Right lobe of liver (tissue), 6 donors: Measurements from ENCODE around the gene CREB5. TPM values are rescaled to one million over a fixed set of nuclear protein-coding genes. Genes with fewer than 3 reads are reported as not detected.

Experiments used
- ATAC-seq, 4 donors: fragments of 200-7000 bp; cut with Tn5 transposase; one replicate each; pipeline ENCODE4 v1.9.1; 2020; ENCODE audit warnings: mild to moderate bottlenecking in 4 of 4, moderate library complexity in 4 of 4
- DNase-seq, 3 donors: peaks; one replicate each; pipeline ENCODE4 v3.0.0-alpha.2; 2020
- H3K27ac ChIP-seq, 3 donors: fragments of 200-600 bp; one replicate each; pipeline ENCODE4 v1.8.0; 2022
- H3K27me3 ChIP-seq, 2 donors: fragments of 200-600 bp; one replicate each; pipeline ENCODE4 v1.8.0; 2022
- H3K36me3 ChIP-seq, 4 donors: fragments of 200-600 bp; sonication (generic) in 1 of 4; one replicate each; pipeline versions ENCODE4 v1.5.1 to v1.8.0; 2017 to 2022; ENCODE audit warnings: control low read depth in 1 of 4
- H3K4me1 ChIP-seq, 4 donors: fragments of 200-600 bp; sonication (generic) in 1 of 4; one replicate each; pipeline versions ENCODE4 v1.5.1 to v1.8.0; 2017 to 2022; ENCODE audit warnings: control low read depth in 1 of 4
- H3K4me3 ChIP-seq, 3 donors: fragments of 200-600 bp; one replicate each; pipeline ENCODE4 v1.8.0; 2022
- H3K9me3 ChIP-seq, 4 donors: fragments of 200-600 bp; sonication (generic) in 1 of 4; one replicate each; pipeline versions ENCODE4 v1.5.1 to v1.8.0; 2017 to 2022; ENCODE audit warnings: control low read depth in 1 of 4
- CTCF ChIP-seq, 4 donors: fragments of 200-600 bp in 3 of 4; fragments of 450-650 bp in 1 of 4; IDR thresholded peaks; one replicate each; pipeline versions ENCODE4 v1.5.1 to v1.8.0; 2016 to 2022; ENCODE audit warnings: antibody characterized with exemption in 4 of 4, mild to moderate bottlenecking in 2 of 4
- POLR2A ChIP-seq: fragments of 450-650 bp; IDR thresholded peaks from one replicate; pipeline ENCODE4 v1.6.1; 2017; ENCODE audit warnings: antibody characterized with exemption, mild to moderate bottlenecking
- WGBS: methylation state at CpG from one replicate; pipeline ENCODE4 v1.1.6; 2018; ENCODE audit warnings: low coverage, low lambda C conversion rate; ENCODE audit not compliant: insufficient coverage; ENCODE audit errors: missing lambda C conversion rate; 5-methylcytosine and 5-hydroxymethylcytosine counted together
- intact Hi-C, 2 donors: fragments of 100-400 bp; cut with DNase I; formaldehyde crosslinking; loops; one replicate each; pipeline versions ENCODE4 v1.11.2 to v1.14.1; 2022
- total RNA-seq, 6 experiments: library from RNA; depleted of rRNA in 2 of 6; stranded (reverse); fragments of >200 nt in 2 of 6; fragmentation: NEBNext Ultra II Directional in 3 of 6; extraction: Animal tissue kit (Norgen Biotek cat#: 25700) in 3 of 6; gene quantifications; one replicate each; pipeline versions ENCODE4 v1.1.0 to v1.2.4, GENCODE V29; 2016 to 2023
- donor health status: DM: no; HTN: yes; CAD: no.
- donor health status: DM: no; HTN: no; CAD: no.
- donor health status: DM: no; HTN: no; CAD: no.
- donor health status: DM: no; HTN: yes; CAD: no.
- donor health status: DM: no; HTN: yes; CAD: no.

The CREB5 gene
- total RNA-seq, 6 experiments from 2014 or later = 0.48 to 6.3 (median 1.4) TPM

GRCh38 chr7:28868712-28869111, 456.4 kb downstream of the CREB5 start:
- Histone ChIP-seq H3K27ac (no peak overlapping the region), H3K27me3 (no peaks in the 10 kb centered on the region), H3K9me3 (no peaks in the 10 kb centered on the region), H3K4me3 (no peak overlapping the region), H3K4me1 (no peaks in the 10 kb centered on the region), H3K36me3 (no peaks in the 10 kb centered on the region)
- 88% methylated on average over 2 of the region's 2 CpGs for WGBS
- TF ChIP-seq CTCF (IDR thresholded peaks at IDR 0.05) = no peak
- no peak for ATAC-seq
- intact Hi-C loops = no loop called here
- no peak for DNase-seq

DNA sequence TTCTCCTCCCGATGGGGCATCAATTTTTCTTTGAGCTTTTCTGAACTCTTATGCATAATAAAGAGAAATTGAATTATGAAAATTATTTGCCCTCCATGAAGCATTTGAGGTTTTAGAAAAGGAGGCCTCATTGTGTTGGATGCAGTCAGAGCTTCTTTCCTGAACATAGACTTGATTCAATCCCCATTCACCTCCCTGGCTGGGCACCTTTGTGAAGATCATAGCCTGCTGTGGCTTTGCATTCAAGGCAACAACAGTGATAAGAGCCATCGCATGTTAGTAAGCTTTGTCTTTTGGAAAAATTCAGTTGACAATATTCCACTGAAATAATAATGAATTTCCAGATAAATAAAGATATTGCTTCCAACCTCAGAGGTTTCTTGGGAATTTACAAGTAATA, 458.8 kb downstream of the CREB5 start:
- Histone ChIP-seq H3K27me3 (no peaks in the 10 kb centered on the region), H3K4me3 (no peak overlapping the region), H3K27ac (no peak overlapping the region), H3K9me3 (no peaks in the 10 kb centered on the region), H3K4me1 (no peaks in the 10 kb centered on the region), H3K36me3 (no peaks in the 10 kb centered on the region)
- WGBS = 88% methylated on average over 2 of the region's 2 CpGs
- intact Hi-C loops = no loop called here
- ATAC-seq (no peak), DNase-seq (no peak)
- TF ChIP-seq CTCF (IDR thresholded peaks at IDR 0.05) (no peak), POLR2A (no peak)

GRCh38 chr7:28871631-28872030, 459.3 kb downstream of the CREB5 start:
- ATAC-seq = no peak
- Histone ChIP-seq H3K4me3 (no peak overlapping the region), H3K27ac (no peak overlapping the region), H3K9me3 (no peaks in the 10 kb centered on the region), H3K36me3 (no peaks in the 10 kb centered on the region), H3K4me1 (no peaks in the 10 kb centered on the region), H3K27me3 (no peaks in the 10 kb centered on the region)
- intact Hi-C loops = no loop called here
- no peak for DNase-seq
- TF ChIP-seq CTCF (IDR thresholded peaks at IDR 0.05) (no peak), POLR2A (no peak)

DNA sequence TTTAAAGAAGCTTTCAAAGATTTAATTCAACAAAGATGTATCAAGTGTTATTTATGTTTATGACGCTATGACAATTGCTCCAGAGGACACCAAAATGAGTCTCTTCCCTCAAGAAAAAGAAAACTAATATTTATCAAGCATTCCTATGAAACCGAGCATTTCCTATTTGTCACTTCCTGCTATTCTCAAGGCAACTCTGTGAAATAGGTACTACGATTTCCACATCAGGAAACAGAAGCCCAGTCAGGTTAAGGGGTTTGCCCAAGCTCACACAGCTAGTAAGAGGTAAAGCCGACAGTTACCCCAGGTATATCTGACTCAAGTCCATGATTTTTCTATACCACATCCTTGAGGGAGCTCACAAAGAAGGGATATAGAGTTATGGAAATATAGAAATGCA, 459.9 kb downstream of the CREB5 start:
- Histone ChIP-seq H3K27ac (no peak overlapping the region), H3K9me3 (no peaks in the 10 kb centered on the region), H3K4me3 (no peak overlapping the region), H3K4me1 (no peaks in the 10 kb centered on the region), H3K36me3 (no peaks in the 10 kb centered on the region), H3K27me3 (no peaks in the 10 kb centered on the region)
- ATAC-seq (no peak), DNase-seq (no peak)
- 56% methylated on average over 4 of the region's 4 CpGs for WGBS
- no peak for TF ChIP-seq POLR2A
- TF ChIP-seq CTCF (IDR thresholded peaks at IDR 0.05) = no peak
- intact Hi-C loops = no loop called here

GRCh38 chr7:28873365-28873764, 461.0 kb downstream of the CREB5 start:
- no peak for TF ChIP-seq POLR2A
- TF ChIP-seq CTCF (IDR thresholded peaks at IDR 0.05) = no peak
- H3K27me3 ChIP-seq = no peaks in the 10 kb centered on the region
- no peaks in the 10 kb centered on the region for H3K36me3 ChIP-seq
- ATAC-seq (no peak), DNase-seq (no peak)
- H3K4me3 ChIP-seq = no peak overlapping the region
- no peak overlapping the region for H3K27ac ChIP-seq
- 76% methylated on average over 3 of the region's 3 CpGs for WGBS
- no peaks in the 10 kb centered on the region for H3K4me1 ChIP-seq
- intact Hi-C loops = no loop called here
- H3K9me3 ChIP-seq = no peaks in the 10 kb centered on the region
